Measurements from ENCODE around the gene GPN3.
"Not testable (repeated sequence)": the region's sequence is repeated elsewhere in the genome, so short reads cannot be mapped to it uniquely, and the experiment has no call there.

GPN3 gene

GRCh38 chr12:110444455-110444854 is 23.6 kb downstream of the GPN3 start:
- DNase-seq (ENCODE audit: low spot score) = no peak

GRCh38 chr12:110436231-110436630 is 31.8 kb downstream of the GPN3 start:
- no peak for DNase-seq (ENCODE audit: low spot score)

- DNase-seq (ENCODE audit: low spot score) = no peak
These were observed 36.0 kb downstream of the GPN3 start for GRCh38 chr12:110431957-110432587.

GRCh38 chr12:110429676-110430075 is 38.4 kb downstream of the GPN3 start:
- DNase-seq (ENCODE audit: low spot score) = not testable (repeated sequence)

GRCh38 chr12:110426406-110426805 is 41.7 kb downstream of the GPN3 start:
- no peak for DNase-seq (ENCODE audit: low spot score)

GRCh38 chr12:110424237-110424636 is 43.8 kb downstream of the GPN3 start:
- DNase-seq (ENCODE audit: low spot score) = no peak

GRCh38 chr12:110421701-110422100 is 46.4 kb downstream of the GPN3 start:
- peak; percentile 28 for DNase-seq (ENCODE audit: low spot score)

- no peak for DNase-seq (ENCODE audit: low spot score)
These were observed 46.8 kb downstream of the GPN3 start for GRCh38 chr12:110421159-110421661.

- not testable (repeated sequence) for DNase-seq (ENCODE audit: low spot score)
These were observed 47.4 kb downstream of the GPN3 start for GRCh38 chr12:110420644-110421043.

GRCh38 chr12:110417113-110417512 is 50.9 kb downstream of the GPN3 start:
- DNase-seq (ENCODE audit: low spot score) = not testable (repeated sequence)

- not testable (repeated sequence) for DNase-seq (ENCODE audit: low spot score)
These were observed 58.0 kb downstream of the GPN3 start for GRCh38 chr12:110410086-110410485.

- DNase-seq (ENCODE audit: low spot score) = not testable (repeated sequence)
These were observed 62.9 kb downstream of the GPN3 start for GRCh38 chr12:110405126-110405662.

GRCh38 chr12:110403976-110404682 is 63.9 kb downstream of the GPN3 start:
- DNase-seq (ENCODE audit: low spot score) = peak; percentile 93

- DNase-seq (ENCODE audit: low spot score) = peak; percentile 96
These were observed 64.7 kb downstream of the GPN3 start, which contains the start of gene ANAPC7 for GRCh38 chr12:110403146-110403975. Gene ANAPC7, minus strand, starts transcription at chr12:110403708. Its CDS starts 81 bp downstream, at chr12:110403627.

Data from D341Med (cell line).